Endothelial cell (in vitro differentiated cells): ENCODE data around the gene DCBLD2. TPM values are rescaled to one million over a fixed set of nuclear protein-coding genes. Genes with fewer than 3 reads are reported as not detected.

Source experiments
- DNase-seq: peaks from one replicate; pipeline ENCODE4 v3.0.0; 2021; ENCODE audit warnings: low spot score
- H3K27ac Mint-ChIP-seq: one replicate; pipeline ENCODE4 v1.8.0; 2021; ENCODE audit warnings: mixed read lengths, inconsistent platforms; ENCODE audit not compliant: unreplicated experiment
- H3K27me3 Mint-ChIP-seq: one replicate; pipeline ENCODE4 v1.8.0; 2021; ENCODE audit warnings: mild to moderate bottlenecking, moderate library complexity, mixed read lengths, inconsistent platforms; ENCODE audit not compliant: unreplicated experiment
- H3K36me3 Mint-ChIP-seq: one replicate; pipeline ENCODE4 v1.8.0; 2021; ENCODE audit warnings: mild to moderate bottlenecking, low read depth, mixed read lengths, inconsistent platforms; ENCODE audit not compliant: unreplicated experiment
- H3K4me1 Mint-ChIP-seq: one replicate; pipeline ENCODE4 v1.8.0; 2021; ENCODE audit warnings: mild to moderate bottlenecking, mixed read lengths, inconsistent platforms; ENCODE audit not compliant: unreplicated experiment
- H3K4me3 Mint-ChIP-seq: one replicate; pipeline ENCODE4 v1.8.0; 2021; ENCODE audit warnings: mild to moderate bottlenecking, mixed read lengths, inconsistent platforms; ENCODE audit not compliant: unreplicated experiment
- H3K9me3 Mint-ChIP-seq: one replicate; pipeline ENCODE4 v1.8.0; 2021; ENCODE audit warnings: mixed read lengths, inconsistent platforms; ENCODE audit not compliant: unreplicated experiment
- total RNA-seq: library from RNA; stranded (reverse); fragmentation: NEBNext Ultra II Directional; extraction: Animal tissue kit (Norgen Biotek cat#: 25700); gene quantifications from one replicate; pipeline ENCODE4 v1.2.1, GENCODE V29; 2021; ENCODE audit not compliant: unreplicated experiment
- TF ChIP-seq, protein P1 (sequence below): fragments of 200-600 bp; sonication (generic); IDR thresholded peaks from one replicate; pipeline ENCODE4 v1.5.0; 2021; ENCODE audit warnings: antibody characterized with exemption; ENCODE audit not compliant: unreplicated experiment

The DCBLD2 gene
- total RNA-seq, 1 donor from 2014 or later, result 26.9 TPM

DNA sequence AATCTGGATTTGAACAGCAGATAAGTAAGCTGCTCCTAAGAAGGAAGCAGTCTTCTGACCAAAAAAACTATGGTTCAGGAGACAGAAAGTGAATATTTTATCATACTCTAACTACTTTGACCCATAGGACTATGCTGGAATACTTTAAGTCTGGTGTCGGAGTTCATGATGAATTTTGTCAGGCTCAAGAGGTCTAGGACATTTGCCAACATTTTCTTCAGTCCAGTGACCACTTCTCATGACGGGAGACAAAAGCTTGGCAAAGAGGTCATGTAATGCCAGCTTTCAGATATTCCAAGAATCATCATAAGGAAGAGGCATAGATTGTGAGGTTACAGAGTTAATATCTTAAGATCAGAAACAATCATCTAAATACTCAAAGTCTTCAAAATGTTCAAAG, 20.5 kb upstream of the DCBLD2 start:
- no peaks in the 10 kb centered on the region for H3K36me3 Mint-ChIP-seq
- TF ChIP-seq, protein P1, sequence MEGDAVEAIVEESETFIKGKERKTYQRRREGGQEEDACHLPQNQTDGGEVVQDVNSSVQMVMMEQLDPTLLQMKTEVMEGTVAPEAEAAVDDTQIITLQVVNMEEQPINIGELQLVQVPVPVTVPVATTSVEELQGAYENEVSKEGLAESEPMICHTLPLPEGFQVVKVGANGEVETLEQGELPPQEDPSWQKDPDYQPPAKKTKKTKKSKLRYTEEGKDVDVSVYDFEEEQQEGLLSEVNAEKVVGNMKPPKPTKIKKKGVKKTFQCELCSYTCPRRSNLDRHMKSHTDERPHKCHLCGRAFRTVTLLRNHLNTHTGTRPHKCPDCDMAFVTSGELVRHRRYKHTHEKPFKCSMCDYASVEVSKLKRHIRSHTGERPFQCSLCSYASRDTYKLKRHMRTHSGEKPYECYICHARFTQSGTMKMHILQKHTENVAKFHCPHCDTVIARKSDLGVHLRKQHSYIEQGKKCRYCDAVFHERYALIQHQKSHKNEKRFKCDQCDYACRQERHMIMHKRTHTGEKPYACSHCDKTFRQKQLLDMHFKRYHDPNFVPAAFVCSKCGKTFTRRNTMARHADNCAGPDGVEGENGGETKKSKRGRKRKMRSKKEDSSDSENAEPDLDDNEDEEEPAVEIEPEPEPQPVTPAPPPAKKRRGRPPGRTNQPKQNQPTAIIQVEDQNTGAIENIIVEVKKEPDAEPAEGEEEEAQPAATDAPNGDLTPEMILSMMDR, result no peak
- no peak overlapping the region for H3K4me3 Mint-ChIP-seq
- no peaks in the 10 kb centered on the region for H3K9me3 Mint-ChIP-seq
- no peak overlapping the region for H3K27ac Mint-ChIP-seq
- no peak for DNase-seq
- no peaks in the 10 kb centered on the region for H3K27me3 Mint-ChIP-seq
- H3K4me1 Mint-ChIP-seq, result no peaks in the 10 kb centered on the region

DNA sequence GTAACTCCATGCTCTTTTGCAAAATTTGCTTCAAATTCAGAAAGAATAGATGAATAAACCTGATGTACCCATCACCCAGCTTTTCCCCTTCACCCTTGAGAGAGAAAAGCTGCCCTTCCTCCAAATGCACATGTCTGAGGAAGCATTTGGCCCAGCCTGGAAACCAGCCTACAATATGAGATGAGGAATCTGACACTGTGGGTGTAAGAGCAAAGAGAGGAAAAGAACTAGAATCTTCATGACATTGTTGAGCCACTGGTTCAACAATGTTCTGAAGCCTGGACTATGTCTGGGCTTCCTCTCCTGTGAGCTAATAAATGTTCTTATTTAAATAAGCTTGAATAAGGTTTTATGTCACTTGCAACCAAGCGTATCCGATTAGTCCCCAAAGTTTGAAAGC, 18.7 kb upstream of the DCBLD2 start:
- TF ChIP-seq, protein P1, result no peak
- H3K4me3 Mint-ChIP-seq, result no peak overlapping the region
- no peaks in the 10 kb centered on the region for H3K27me3 Mint-ChIP-seq
- no peak for DNase-seq
- no peaks in the 10 kb centered on the region for H3K36me3 Mint-ChIP-seq
- no peaks in the 10 kb centered on the region for H3K9me3 Mint-ChIP-seq
- H3K27ac Mint-ChIP-seq, result no peak overlapping the region
- no peaks in the 10 kb centered on the region for H3K4me1 Mint-ChIP-seq

DNA sequence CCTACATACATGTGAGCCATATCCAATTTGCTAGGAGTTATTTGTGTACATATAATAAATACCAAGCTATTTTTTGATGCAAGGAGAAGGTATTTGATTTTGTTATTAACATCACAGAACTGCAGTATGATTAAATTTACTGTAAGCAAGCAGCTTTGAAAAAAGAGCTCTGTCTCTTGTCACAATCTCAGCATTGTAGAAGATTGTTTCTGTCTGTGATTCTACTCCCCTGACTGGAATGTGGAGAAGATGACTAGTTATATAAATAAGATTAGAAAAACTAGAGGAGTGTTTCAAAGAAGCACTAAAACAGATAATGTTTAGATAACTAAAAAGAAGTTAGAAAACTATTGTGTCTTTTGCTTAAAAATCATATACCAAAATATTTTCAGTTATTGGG, 17.1 kb upstream of the DCBLD2 start:
- Mint-ChIP-seq H3K27ac (no peak overlapping the region), H3K27me3 (no peaks in the 10 kb centered on the region), H3K4me1 (no peaks in the 10 kb centered on the region), H3K36me3 (no peaks in the 10 kb centered on the region), H3K4me3 (no peak overlapping the region), H3K9me3 (no peaks in the 10 kb centered on the region)
- DNase-seq, result no peak
- TF ChIP-seq, protein P1, result no peak

DNA sequence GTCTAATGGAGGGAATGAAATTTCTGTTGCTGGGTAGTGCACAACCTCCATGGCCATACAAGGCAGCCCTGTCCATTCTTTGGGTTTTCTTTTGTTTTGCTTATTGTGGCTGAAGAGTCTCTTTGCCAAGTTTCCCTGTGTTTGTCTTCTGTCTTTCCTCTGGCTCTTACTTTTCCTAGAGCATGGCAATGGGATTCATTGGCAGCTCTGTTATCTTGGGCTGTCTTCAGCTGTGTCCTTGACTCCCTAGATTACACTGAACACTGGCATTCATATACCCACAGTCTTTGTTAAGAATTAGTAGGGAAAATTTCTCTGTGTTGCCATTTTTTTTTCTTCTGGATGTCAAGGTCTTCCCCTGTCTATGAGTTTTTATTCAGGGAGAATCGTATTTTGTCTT, 16.1 kb upstream of the DCBLD2 start:
- H3K4me1 Mint-ChIP-seq, result no peaks in the 10 kb centered on the region
- H3K36me3 Mint-ChIP-seq, result no peaks in the 10 kb centered on the region
- no peak overlapping the region for H3K4me3 Mint-ChIP-seq
- no peak for DNase-seq
- TF ChIP-seq, protein P1, result no peak
- H3K27ac Mint-ChIP-seq, result no peak overlapping the region
- H3K9me3 Mint-ChIP-seq, result no peaks in the 10 kb centered on the region
- H3K27me3 Mint-ChIP-seq, result no peaks in the 10 kb centered on the region

DNA sequence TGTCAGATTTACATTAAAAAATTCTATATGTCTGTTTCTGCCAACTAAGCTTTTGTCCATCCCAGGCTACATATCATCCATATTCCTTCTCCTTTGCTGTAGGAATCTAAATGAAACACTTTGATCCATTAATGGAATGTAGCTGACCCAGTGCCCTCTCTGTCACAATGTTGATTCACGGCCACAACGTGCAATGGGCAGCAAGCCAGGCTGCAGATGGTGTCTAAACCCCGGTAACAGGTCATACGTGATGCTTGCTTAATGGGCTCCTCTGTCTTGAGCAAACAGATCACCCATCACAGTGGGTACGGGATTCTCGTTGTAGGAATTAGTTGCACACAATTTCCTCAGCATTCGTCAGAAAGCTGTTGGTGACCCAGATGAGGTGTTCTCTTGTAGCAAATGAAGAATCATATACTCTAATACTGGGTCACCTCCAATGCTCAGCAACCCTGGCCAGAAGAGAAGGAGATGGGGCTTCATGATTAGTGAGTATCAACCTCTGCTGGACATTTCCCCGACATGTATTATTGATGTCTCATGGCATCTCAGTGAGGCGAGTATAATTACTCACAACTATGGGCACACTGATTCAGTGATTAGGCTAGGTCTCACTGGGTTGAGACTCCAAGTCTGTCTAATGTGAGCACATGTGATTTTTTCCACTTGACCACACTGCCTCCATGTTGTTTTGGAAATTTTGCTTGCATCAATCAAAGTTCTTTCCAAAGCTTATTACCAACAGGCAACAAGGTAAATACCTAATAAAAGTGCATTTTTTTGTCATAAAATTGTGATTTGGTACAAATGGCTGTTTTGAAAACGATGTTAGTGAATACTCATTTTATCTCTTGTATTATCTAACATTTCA, 12.9 kb upstream of the DCBLD2 start:
- no peaks in the 10 kb centered on the region for H3K27me3 Mint-ChIP-seq
- no peak for DNase-seq
- no peaks in the 10 kb centered on the region for H3K4me1 Mint-ChIP-seq
- TF ChIP-seq, protein P1, result no peak
- no peaks in the 10 kb centered on the region for H3K36me3 Mint-ChIP-seq
- no peaks in the 10 kb centered on the region for H3K9me3 Mint-ChIP-seq
- no peak overlapping the region for H3K4me3 Mint-ChIP-seq
- no peak overlapping the region for H3K27ac Mint-ChIP-seq
